Dermis blood vessel endothelial cell (primary cell): Measurements from ENCODE around the gene FYN. TPM values are rescaled to one million over a fixed set of nuclear protein-coding genes. Genes with fewer than 3 reads are reported as not detected.

ENCODE experiments used
- DNase-seq: peaks from one replicate; pipeline ENCODE4 v3.0.0; 2010
- total RNA-seq: library from RNA; depleted of rRNA; stranded (reverse); fragments of >200 nt; gene quantifications from 2 replicates; pipeline ENCODE4 v1.2.3, GENCODE V29; 2014

FYN gene
- total RNA-seq, 1 donor from 2014 or later = 150 TPM

- no peak for DNase-seq
Measured at GRCh38 chr6:111722179-111722731, 151.0 kb downstream of the FYN start.

- peak; percentile 55 for DNase-seq
Measured at GRCh38 chr6:111721753-111722154, 151.5 kb downstream of the FYN start.

- no peak for DNase-seq
Measured at GRCh38 chr6:111720931-111721496, 152.2 kb downstream of the FYN start.

- no peak for DNase-seq
Measured at GRCh38 chr6:111718990-111719389, 154.3 kb downstream of the FYN start.

GRCh38 chr6:111718326-111718725, 154.9 kb downstream of the FYN start:
- DNase-seq = no peak

- DNase-seq = no peak
Measured at GRCh38 chr6:111717621-111718020, 155.6 kb downstream of the FYN start.

GRCh38 chr6:111716325-111716724, 156.9 kb downstream of the FYN start:
- no peak for DNase-seq

GRCh38 chr6:111715321-111715720, 157.9 kb downstream of the FYN start:
- no peak for DNase-seq

GRCh38 chr6:111714416-111715270, 158.6 kb downstream of the FYN start:
- no peak for DNase-seq

- no peak for DNase-seq
Measured at GRCh38 chr6:111713811-111714210, 159.4 kb downstream of the FYN start.

- no peak for DNase-seq
Measured at GRCh38 chr6:111713236-111713635, 160.0 kb downstream of the FYN start.

GRCh38 chr6:111711984-111712752, 161.1 kb downstream of the FYN start:
- DNase-seq = peak; percentile 36

GRCh38 chr6:111711476-111711875, 161.8 kb downstream of the FYN start:
- peak; percentile 43 for DNase-seq

GRCh38 chr6:111710911-111711310, 162.3 kb downstream of the FYN start:
- no peak for DNase-seq

- DNase-seq = no peak
Measured at GRCh38 chr6:111710439-111710838, 162.8 kb downstream of the FYN start.

- DNase-seq = peak; percentile 83
Measured at GRCh38 chr6:111709615-111710398, 163.4 kb downstream of the FYN start.

- no peak for DNase-seq
Measured at GRCh38 chr6:111709201-111709600, 164.1 kb downstream of the FYN start.

- no peak for DNase-seq
Measured at GRCh38 chr6:111707773-111708172, 165.5 kb downstream of the FYN start.

- DNase-seq = no peak
Measured at GRCh38 chr6:111706841-111707391, 166.3 kb downstream of the FYN start.

GRCh38 chr6:111703723-111704122, 169.5 kb downstream of the FYN start:
- DNase-seq = no peak

- DNase-seq = no peak
Measured at GRCh38 chr6:111702268-111702667, 171.0 kb downstream of the FYN start.

GRCh38 chr6:111701146-111701545, 172.1 kb downstream of the FYN start:
- DNase-seq = no peak
